IPS DF 19.7 (cell line): ENCODE data around the gene CCSER2.
"Not testable (repeated sequence)": the region's sequence is repeated elsewhere in the genome, so short reads cannot be mapped to it uniquely, and the experiment has no call there.

Experiments
- DNase-seq: peaks from one replicate; pipeline ENCODE4 v3.0.0-alpha.2; 2013; ENCODE audit warnings: low read depth, low spot score

Gene CCSER2

GRCh38 chr10:84391326-84391725 is 62.9 kb downstream of the CCSER2 start:
- DNase-seq, result no peak

- no peak for DNase-seq
These were observed 63.8 kb downstream of the CCSER2 start for GRCh38 chr10:84392181-84392580.

- DNase-seq, result no peak
These were observed 67.2 kb downstream of the CCSER2 start for GRCh38 chr10:84395581-84395980.

- DNase-seq, result no peak
These were observed 69.4 kb downstream of the CCSER2 start for GRCh38 chr10:84397735-84398144.

GRCh38 chr10:84398696-84399095 is 70.3 kb downstream of the CCSER2 start:
- DNase-seq, result no peak

GRCh38 chr10:84401854-84402611 is 73.6 kb downstream of the CCSER2 start:
- no peak for DNase-seq

GRCh38 chr10:84404783-84405182 is 76.4 kb downstream of the CCSER2 start:
- DNase-seq, result no peak

GRCh38 chr10:84405662-84406061 is 77.3 kb downstream of the CCSER2 start:
- no peak for DNase-seq

- no peak for DNase-seq
These were observed 78.2 kb downstream of the CCSER2 start for GRCh38 chr10:84406561-84406960.

GRCh38 chr10:84407388-84408049 is 79.1 kb downstream of the CCSER2 start:
- DNase-seq, result no peak

GRCh38 chr10:84412482-84412881 is 84.1 kb downstream of the CCSER2 start:
- no peak for DNase-seq

GRCh38 chr10:84414110-84414509 is 85.7 kb downstream of the CCSER2 start:
- DNase-seq, result not testable (repeated sequence)

- no peak for DNase-seq
These were observed 87.3 kb downstream of the CCSER2 start for GRCh38 chr10:84415539-84416244.

GRCh38 chr10:84416245-84416555 is 87.8 kb downstream of the CCSER2 start:
- no peak for DNase-seq

GRCh38 chr10:84423719-84424118 is 95.3 kb downstream of the CCSER2 start:
- DNase-seq, result no peak

- DNase-seq, result no peak
These were observed 96.4 kb downstream of the CCSER2 start for GRCh38 chr10:84424731-84425167.

GRCh38 chr10:84427903-84428650 is 99.7 kb downstream of the CCSER2 start:
- DNase-seq, result no peak

- no peak for DNase-seq
These were observed 100.3 kb downstream of the CCSER2 start for GRCh38 chr10:84428711-84429110.

- peak; percentile 67 for DNase-seq
These were observed 101.6 kb downstream of the CCSER2 start for GRCh38 chr10:84429926-84430520.

GRCh38 chr10:84432891-84433290 is 104.5 kb downstream of the CCSER2 start:
- no peak for DNase-seq

GRCh38 chr10:84440781-84441180 is 112.4 kb downstream of the CCSER2 start:
- DNase-seq, result no peak
